ENCODE measurements around the gene RABGGTA. TPM values are rescaled to one million over a fixed set of nuclear protein-coding genes. Genes with fewer than 3 reads are reported as not detected.

The RABGGTA gene
- total and polyA plus RNA-seq, 9 of the 15 experiments (the other 6 are each of a cell fraction or from before 2014, with no cell fraction given), result 4.5 to 24.2 (median 15.5) TPM

GRCh38 chr14:24266344-24267244 lies 4.8 kb downstream of the RABGGTA start (continued):
- no peak for TF ChIP-seq E2F1 (CRISPR knock-in tag; IDR thresholded peaks at IDR 0.05)
- no peak for TF ChIP-seq RBM15 (IDR thresholded peaks at IDR 0.05; ENCODE audit: insufficient read depth, low read length)
- no peak for TF ChIP-seq HMBOX1 (IDR thresholded peaks at IDR 0.05)
- no peak for TF ChIP-seq CHD2 (IDR thresholded peaks at IDR 0.05; ENCODE audit: low read depth, low read length)
- TF ChIP-seq ZNF444 (CRISPR knock-in tag; IDR thresholded peaks at IDR 0.05), result no peak
- no peak for TF ChIP-seq HSF4 (CRISPR knock-in tag; IDR thresholded peaks at IDR 0.05; ENCODE audit: borderline replicate concordance)
- TF ChIP-seq NELFE (IDR thresholded peaks at IDR 0.05; ENCODE audit: insufficient read depth, insufficient read length), result no peak
- no peak for TF ChIP-seq HDAC3 (IDR thresholded peaks at IDR 0.05; ENCODE audit: borderline replicate concordance, partially characterized antibody)
- TF ChIP-seq ATF6 (CRISPR knock-in tag; IDR thresholded peaks at IDR 0.05), result no peak
- TF ChIP-seq GTF3C2 (IDR thresholded peaks at IDR 0.05; ENCODE audit: borderline replicate concordance, extremely low read depth, insufficient read length), result no peak
- no peak for TF ChIP-seq ZBTB26 (CRISPR knock-in tag; IDR thresholded peaks at IDR 0.05)
- no peak for TF ChIP-seq ZFP91 (CRISPR knock-in tag; IDR thresholded peaks at IDR 0.05)

Measured in K562 (cell line).